ENCODE data around the gene GNA14.
"Not testable (repeated sequence)": the region's sequence is repeated elsewhere in the genome, so short reads cannot be mapped to it uniquely, and the experiment has no call there.

Gene GNA14

GRCh38 chr9:77640741-77641580 lies 7.2 kb downstream of the GNA14 start:
- no peak for DNase-seq

- DNase-seq, result no peak
Measured at GRCh38 chr9:77632652-77633051, 15.5 kb downstream of the GNA14 start.

DNA sequence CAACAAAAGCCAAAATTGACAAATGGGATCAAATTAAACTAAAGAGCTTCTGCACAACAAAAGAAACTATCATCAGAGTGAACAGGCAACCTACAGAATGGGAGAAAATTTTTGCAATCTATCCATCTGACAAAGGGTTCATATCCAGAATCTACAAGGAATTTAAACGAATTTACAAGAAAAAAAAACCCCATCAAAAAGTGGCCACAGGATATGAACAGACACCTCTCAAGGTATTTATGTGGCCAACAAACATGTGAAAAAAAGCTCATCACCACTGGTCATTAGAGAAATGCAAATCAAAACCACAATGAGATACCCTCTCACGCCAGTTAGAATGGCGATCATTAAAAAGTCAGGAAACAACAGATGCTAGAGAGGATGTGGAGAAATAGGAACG lies 19.3 kb downstream of the GNA14 start:
- DNase-seq, result not testable (repeated sequence)

- no peak for DNase-seq
Measured at GRCh38 chr9:77616191-77616590, 31.9 kb downstream of the GNA14 start.

- no peak for DNase-seq
Measured at GRCh38 chr9:77614645-77615044, 33.5 kb downstream of the GNA14 start.

- no peak for DNase-seq
Measured at GRCh38 chr9:77606526-77606925, 41.6 kb downstream of the GNA14 start.

GRCh38 chr9:77605449-77606220 lies 42.5 kb downstream of the GNA14 start:
- DNase-seq, result no peak

GRCh38 chr9:77604316-77604715 lies 43.8 kb downstream of the GNA14 start:
- no peak for DNase-seq

GRCh38 chr9:77602852-77603251 lies 45.3 kb downstream of the GNA14 start:
- no peak for DNase-seq

DNA sequence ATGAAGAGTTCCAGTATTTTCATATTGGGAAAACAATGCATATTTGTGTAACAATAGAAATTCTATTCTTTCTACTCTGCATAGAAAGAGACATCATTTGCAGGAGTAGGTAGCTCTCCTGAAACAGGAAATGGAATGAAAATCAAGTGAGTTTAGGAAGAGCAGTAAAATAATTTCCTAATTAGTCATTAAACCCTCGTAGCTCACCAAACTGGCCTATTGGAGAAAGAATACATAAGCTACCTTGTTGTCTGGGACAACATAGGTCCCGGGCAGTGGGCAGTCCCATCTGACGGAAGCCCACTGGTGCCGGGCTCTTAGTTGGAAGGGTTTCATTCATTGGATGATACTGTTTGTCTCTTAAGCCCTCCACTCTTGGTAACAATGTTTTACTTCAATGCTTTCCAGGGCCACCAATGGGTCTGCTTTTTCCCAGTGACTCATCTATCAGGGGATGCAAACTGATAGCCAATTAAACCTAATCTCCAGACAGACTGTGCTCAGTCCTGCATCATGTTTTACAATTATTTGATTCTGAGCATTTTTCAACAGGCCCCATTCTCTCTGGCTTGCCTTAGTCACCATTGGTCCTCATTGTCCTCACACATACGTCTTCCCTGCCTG lies 46.5 kb downstream of the GNA14 start:
- no peak for DNase-seq

- no peak for DNase-seq
Measured at GRCh38 chr9:77600810-77601209, 47.3 kb downstream of the GNA14 start.

DNA sequence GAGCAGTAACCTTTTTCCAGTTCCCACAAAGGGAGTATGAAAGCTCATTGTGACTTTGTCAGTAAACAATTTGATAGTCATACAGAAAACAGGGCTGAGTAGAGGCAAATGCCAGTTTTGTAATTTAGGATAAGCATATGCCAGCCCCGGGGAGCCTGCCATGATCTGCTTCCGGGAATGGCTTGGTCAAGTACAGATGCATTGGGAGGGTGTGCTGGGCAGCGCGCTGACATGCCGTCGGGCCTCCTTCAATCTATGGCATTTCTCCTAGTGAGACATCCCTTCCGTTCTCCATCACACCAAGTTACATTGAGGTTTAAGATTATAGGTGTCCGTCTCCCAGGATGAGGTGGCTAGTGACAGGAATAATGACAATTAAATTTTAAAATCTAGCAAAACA lies 48.6 kb downstream of the GNA14 start:
- no peak for DNase-seq

DNA sequence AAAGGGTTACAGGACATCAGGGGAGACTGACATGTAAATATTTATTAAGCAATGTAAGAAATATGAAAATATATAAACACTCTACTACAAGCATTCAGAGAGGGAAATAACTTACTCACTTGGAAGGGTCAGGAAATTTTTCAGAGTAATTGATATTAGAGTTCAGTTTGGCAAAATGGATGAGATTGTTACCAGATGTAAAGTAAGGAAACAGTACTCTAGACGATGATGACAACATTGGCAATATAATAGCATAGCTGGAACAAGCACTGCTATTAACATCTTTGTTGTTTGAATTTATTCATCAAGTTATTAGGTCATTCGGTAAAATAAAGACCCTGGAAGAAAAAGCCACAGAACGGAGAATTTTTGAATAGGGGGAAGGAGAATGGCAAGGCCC lies 49.1 kb downstream of the GNA14 start:
- no peak for DNase-seq

DNA sequence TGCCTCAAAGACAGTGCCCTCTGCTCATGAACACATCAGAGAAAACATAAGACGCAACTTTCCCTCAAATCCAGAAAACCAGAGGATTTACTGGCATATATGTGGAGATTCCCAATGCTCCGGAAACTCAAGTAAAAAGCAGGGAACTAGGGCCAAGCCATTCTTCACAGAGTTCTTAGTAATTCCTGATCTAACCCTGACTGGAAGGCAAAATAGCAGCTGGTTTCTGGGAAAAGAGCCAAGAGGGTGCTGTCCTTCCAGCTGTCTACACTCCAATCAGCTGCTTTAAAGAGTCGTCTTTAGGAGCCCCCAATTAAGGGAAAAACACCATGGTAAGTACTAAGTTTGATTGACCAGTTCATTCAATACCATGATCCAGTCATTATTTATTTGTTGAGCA lies 49.6 kb downstream of the GNA14 start:
- DNase-seq, result no peak

DNA sequence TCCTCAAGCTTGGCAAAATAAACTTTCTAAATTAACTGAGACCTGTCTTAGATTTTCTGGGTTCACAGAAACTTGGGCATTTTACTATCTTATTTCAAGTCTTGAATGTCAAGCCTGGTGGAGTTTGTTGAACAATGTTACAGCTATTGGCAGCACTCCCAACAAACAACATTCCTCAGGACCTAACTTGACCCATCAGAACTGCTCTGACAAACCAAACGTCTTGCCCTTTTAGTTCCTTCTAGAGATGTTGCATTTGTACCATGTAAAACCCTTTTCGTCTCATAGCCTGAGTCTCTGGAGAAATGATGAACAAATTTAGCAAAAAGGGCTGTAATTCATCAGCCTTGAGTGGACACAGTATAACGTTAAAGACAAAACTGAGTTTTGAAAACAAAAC lies 51.1 kb downstream of the GNA14 start:
- no peak for DNase-seq

- no peak for DNase-seq
Measured at GRCh38 chr9:77595426-77596095, 52.6 kb downstream of the GNA14 start.

GRCh38 chr9:77594963-77595362 lies 53.2 kb downstream of the GNA14 start:
- no peak for DNase-seq

- DNase-seq, result no peak
Measured at GRCh38 chr9:77593528-77593927, 54.6 kb downstream of the GNA14 start.

GRCh38 chr9:77592476-77592875 lies 55.6 kb downstream of the GNA14 start:
- DNase-seq, result no peak

DNA sequence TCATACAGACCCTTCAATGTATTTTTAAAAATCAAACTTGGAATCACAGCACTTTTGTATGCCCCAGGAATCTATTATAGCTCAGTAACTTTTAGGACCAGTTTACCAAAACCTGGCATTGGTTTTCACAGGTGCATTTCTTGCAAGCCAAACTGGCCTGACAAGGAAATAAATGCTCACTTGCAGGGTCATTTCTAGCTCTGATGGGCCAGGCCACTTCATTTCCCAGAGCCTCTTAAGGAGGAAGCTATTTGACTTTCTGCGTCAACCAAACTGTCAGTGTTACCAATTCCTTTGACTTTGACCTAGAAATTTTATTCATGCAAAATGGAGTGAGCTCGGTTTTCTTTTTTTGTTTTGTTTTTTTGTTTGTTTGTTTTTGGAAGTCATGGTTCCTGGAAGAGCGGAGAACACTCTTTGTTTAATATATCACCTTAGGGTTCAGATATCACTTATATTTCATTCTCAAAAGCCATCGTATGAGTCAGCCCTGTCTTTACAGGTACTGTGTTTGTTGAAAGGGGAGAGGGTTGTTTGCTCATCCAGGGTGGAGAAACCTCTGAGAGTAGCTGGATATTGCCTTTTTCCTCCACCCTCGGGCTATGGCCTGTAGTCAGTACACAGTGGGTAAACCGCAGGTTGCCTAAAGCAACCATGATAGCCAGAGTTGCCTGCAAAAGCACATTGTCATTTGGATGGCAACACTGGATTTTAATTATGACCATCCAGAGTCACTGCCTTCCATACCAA lies 58.9 kb downstream of the GNA14 start:
- no peak for DNase-seq

DNA sequence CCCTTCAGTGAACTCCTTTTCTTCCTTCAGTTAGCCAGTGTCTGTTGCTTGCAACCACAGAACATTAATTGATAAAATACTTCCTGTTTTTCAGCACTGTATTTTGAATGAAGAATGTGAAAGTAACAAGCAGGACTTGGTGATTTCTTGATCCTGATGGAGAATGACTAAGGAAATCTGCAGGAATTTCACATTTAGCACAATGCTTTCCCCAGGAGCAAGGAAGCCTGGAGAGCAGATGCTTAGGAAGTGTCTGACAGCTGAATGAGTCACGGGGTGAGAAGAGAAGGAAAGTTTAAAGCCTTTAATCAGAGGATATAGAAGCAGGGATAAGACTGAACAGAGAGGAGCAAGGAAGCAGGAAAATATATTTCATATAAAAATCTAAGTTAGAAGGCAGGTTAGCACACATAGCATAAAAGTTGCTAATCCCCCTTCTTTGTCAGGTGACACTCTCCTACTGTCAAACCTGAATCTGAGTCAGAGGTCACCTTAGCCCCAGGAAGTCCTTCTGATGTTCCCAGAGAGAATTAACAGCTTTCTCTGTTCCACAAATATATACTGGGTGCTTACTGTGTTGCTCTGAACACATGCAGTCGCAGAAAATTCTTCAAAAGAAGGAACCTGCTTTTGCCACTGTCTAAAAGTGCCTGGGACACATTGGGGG lies 59.7 kb downstream of the GNA14 start:
- no peak for DNase-seq

DNA sequence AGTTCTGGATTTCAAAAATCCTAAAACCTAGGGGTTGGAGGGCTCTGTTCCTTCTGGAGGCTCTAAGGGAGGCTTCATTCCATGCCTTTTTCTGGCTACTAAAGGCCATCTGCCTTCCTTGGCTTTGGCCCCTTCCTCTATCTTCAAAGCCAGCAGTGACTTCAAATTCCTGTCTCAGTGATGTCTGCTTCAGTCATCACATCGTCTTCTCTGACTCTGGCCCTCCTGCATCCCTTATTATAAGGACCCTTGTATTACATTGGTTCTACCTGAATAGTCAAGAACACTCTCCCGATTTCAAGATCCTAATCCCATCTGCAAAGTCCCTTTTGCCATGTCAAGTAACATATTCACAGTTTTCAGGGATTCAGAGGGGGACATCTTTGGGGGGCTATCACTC lies 60.3 kb downstream of the GNA14 start:
- DNase-seq, result no peak
